Astrocyte (in vitro differentiated cells and primary cell): ENCODE measurements around the gene PLXNB3. TPM values are rescaled to one million over a fixed set of nuclear protein-coding genes. Genes with fewer than 3 reads are reported as not detected.

Experiments
- DNase-seq: peaks from one replicate; pipeline ENCODE4 v3.0.0-alpha.2; 2010; ENCODE audit warnings: low read depth
- FAIRE-seq: peaks from 2 replicates; lab custom pipeline; 2011; peaks lifted over from hg19 to GRCh38; lab: Jason Lieb, UNC
- H2AFZ ChIP-seq: 2 replicates; pipeline ENCODE4 v1.6.0; 2012; ENCODE audit warnings: low read depth, low read length, inconsistent platforms
- H3K27ac ChIP-seq: 2 replicates; pipeline ENCODE4 v1.5.1; 2011; ENCODE audit warnings: low read depth, low read length, inconsistent platforms
- H3K27me3 ChIP-seq: 2 replicates; pipeline ENCODE4 v1.6.0; 2011; ENCODE audit warnings: low read length, inconsistent platforms; ENCODE audit not compliant: insufficient read depth
- H3K36me3 ChIP-seq: 2 replicates; pipeline ENCODE4 v1.5.1; 2011; ENCODE audit warnings: low read length, inconsistent platforms; ENCODE audit not compliant: insufficient read depth
- H3K4me1 ChIP-seq: 2 replicates; pipeline ENCODE4 v1.5.1; 2011; ENCODE audit warnings: low read length, inconsistent platforms; ENCODE audit not compliant: insufficient read depth
- H3K4me2 ChIP-seq: 2 replicates; pipeline ENCODE4 v1.6.0; 2012; ENCODE audit warnings: low read length, inconsistent platforms
- H3K4me3 ChIP-seq: 2 replicates; pipeline ENCODE4 v1.5.1; 2011; ENCODE audit warnings: low read depth, mild to moderate bottlenecking, low read length, inconsistent platforms; ENCODE audit not compliant: insufficient read depth
- H3K79me2 ChIP-seq: 2 replicates; pipeline ENCODE4 v1.6.0; 2012; ENCODE audit warnings: mild to moderate bottlenecking, low read length, inconsistent platforms; ENCODE audit not compliant: insufficient read depth
- H3K9ac ChIP-seq: 2 replicates; pipeline ENCODE4 v1.6.0; 2012; ENCODE audit warnings: mild to moderate bottlenecking, low read length, inconsistent platforms
- H3K9me3 ChIP-seq: 2 replicates; pipeline ENCODE4 v1.5.1; 2012; ENCODE audit warnings: low read depth, mild to moderate bottlenecking, low read length, inconsistent platforms; ENCODE audit not compliant: insufficient read depth
- H4K20me1 ChIP-seq: 2 replicates; pipeline ENCODE4 v1.6.0; 2012; ENCODE audit warnings: low read length, inconsistent platforms; ENCODE audit not compliant: insufficient read depth
- H3K27ac Mint-ChIP-seq: one replicate; pipeline ENCODE4 v1.8.0; 2021; ENCODE audit warnings: mild to moderate bottlenecking, mixed read lengths; ENCODE audit not compliant: unreplicated experiment
- H3K27me3 Mint-ChIP-seq: one replicate; pipeline ENCODE4 v1.8.0; 2021; ENCODE audit warnings: low read depth, mixed read lengths; ENCODE audit not compliant: unreplicated experiment
- H3K36me3 Mint-ChIP-seq: one replicate; pipeline ENCODE4 v1.8.0; 2021; ENCODE audit warnings: low read depth, mixed read lengths; ENCODE audit not compliant: unreplicated experiment
- H3K4me1 Mint-ChIP-seq: one replicate; pipeline ENCODE4 v1.8.0; 2021; ENCODE audit warnings: low read depth, mixed read lengths; ENCODE audit not compliant: unreplicated experiment
- H3K4me3 Mint-ChIP-seq: one replicate; pipeline ENCODE4 v1.8.0; 2021; ENCODE audit warnings: mild to moderate bottlenecking, moderate library complexity, mixed read lengths; ENCODE audit not compliant: unreplicated experiment
- H3K9me3 Mint-ChIP-seq: one replicate; pipeline ENCODE4 v1.8.0; 2021; ENCODE audit warnings: mild to moderate bottlenecking, mixed read lengths; ENCODE audit not compliant: unreplicated experiment
- CTCF ChIP-seq: IDR thresholded peaks from 2 replicates; pipeline ENCODE4 v1.5.1; 2011; ENCODE audit warnings: low read depth, mild to moderate bottlenecking, inconsistent platforms, low read length, moderate library complexity; ENCODE audit not compliant: insufficient read depth
- EZH2 ChIP-seq: IDR thresholded peaks from 2 replicates; pipeline ENCODE4 v1.6.1; 2012; ENCODE audit warnings: mild to moderate bottlenecking, low read length, inconsistent platforms; ENCODE audit not compliant: insufficient read depth
- total RNA-seq: library from RNA; stranded (reverse); gene quantifications from 2 replicates; pipeline ENCODE4 v1.2.1, GENCODE V29; 2021

Gene PLXNB3
- total RNA-seq, 1 donor from 2014 or later = 5.3 TPM

DNA sequence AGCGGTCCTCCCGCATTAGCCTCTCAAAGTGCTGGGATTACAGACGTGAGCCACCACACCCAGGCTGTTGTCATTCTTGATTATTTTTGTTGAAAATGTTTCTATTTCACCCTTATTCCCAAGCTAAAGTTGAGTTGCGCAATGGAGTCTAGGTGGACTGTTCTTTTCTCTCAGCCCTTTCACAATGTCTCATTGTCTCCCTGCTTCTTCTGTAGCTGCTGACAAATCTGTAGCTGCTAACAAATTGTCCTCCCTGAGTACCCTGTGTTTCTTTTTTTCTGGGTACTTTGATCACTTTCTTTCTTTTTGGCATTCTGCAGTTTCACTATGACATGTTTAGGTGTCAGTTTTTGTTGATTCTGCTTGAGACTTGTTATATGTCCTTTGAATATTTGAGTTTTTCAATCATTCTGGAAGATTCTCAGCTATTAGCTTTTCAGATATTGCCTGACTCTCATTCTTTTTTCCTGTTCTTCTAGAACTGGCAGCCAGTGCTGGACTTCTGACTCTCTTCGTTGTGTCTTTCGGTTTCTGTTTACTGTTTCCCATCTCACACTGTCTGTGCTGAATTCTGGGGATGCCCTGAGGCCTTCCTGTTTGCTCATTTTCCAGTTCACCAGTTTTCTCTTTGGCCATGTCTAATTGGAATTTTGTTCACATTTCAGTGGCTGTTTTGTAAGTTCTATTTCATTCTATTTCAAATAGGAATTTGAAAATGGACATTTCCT lies 32.8 kb upstream of the PLXNB3 start:
- H3K4me1 ChIP-seq = peaks cover 16% of the 10 kb centered on the region
- no peaks in the 10 kb centered on the region for H3K79me2 ChIP-seq
- H3K27me3 ChIP-seq = no peaks in the 10 kb centered on the region
- no peak overlapping the region for H3K27ac ChIP-seq
- no peak overlapping the region for H3K4me3 Mint-ChIP-seq
- DNase-seq (no peak), FAIRE-seq (peak; percentile 23)
- H3K4me2 ChIP-seq = no peak overlapping the region
- H2AFZ ChIP-seq = no peak overlapping the region
- H4K20me1 ChIP-seq = peaks cover 4% of the 10 kb centered on the region
- H3K4me3 ChIP-seq = no peak overlapping the region
- H3K4me1 Mint-ChIP-seq = peaks cover 3% of the 10 kb centered on the region
- H3K9ac ChIP-seq = no peak overlapping the region
- H3K27ac Mint-ChIP-seq = peak overlapping the region; percentile 2
- H3K9me3 Mint-ChIP-seq = no peaks in the 10 kb centered on the region
- H3K9me3 ChIP-seq = no peaks in the 10 kb centered on the region
- TF ChIP-seq EZH2 (no peak), CTCF (no peak)
- H3K36me3 ChIP-seq = no peaks in the 10 kb centered on the region
- no peaks in the 10 kb centered on the region for H3K27me3 Mint-ChIP-seq
- peaks cover 16% of the 10 kb centered on the region for H3K36me3 Mint-ChIP-seq

DNA sequence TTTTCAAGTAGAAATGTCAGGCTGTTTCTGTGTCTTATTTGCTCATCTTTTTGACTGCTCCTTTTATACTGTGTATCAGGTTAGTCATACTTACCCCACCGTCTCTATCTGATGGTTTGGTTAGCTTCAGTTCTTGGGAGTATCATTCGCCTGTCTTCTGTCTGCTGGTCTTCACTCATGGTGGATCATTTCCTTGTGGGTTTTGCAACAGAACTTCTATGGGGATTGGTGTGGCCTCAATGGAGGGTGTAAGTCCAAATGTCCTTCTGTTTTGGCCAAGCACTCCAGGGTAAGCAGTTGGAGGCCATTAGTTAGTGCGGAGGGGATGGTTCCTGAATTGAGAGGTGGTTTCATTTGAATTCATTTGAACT lies 32.2 kb upstream of the PLXNB3 start:
- TF ChIP-seq EZH2 = no peak
- TF ChIP-seq CTCF = no peak
- no peak overlapping the region for H3K4me2 ChIP-seq
- no peaks in the 10 kb centered on the region for H3K9me3 ChIP-seq
- H3K79me2 ChIP-seq = no peaks in the 10 kb centered on the region
- no peak overlapping the region for H3K9ac ChIP-seq
- H2AFZ ChIP-seq = no peak overlapping the region
- H3K27ac Mint-ChIP-seq = peak overlapping the region; percentile 55
- H3K36me3 ChIP-seq = no peaks in the 10 kb centered on the region
- peaks cover 16% of the 10 kb centered on the region for H3K36me3 Mint-ChIP-seq
- no peaks in the 10 kb centered on the region for H3K27me3 ChIP-seq
- FAIRE-seq (peak; percentile 43), DNase-seq (no peak)
- no peaks in the 10 kb centered on the region for H3K9me3 Mint-ChIP-seq
- H3K27me3 Mint-ChIP-seq = no peaks in the 10 kb centered on the region
- peaks cover 4% of the 10 kb centered on the region for H4K20me1 ChIP-seq
- H3K4me1 Mint-ChIP-seq = peaks cover 3% of the 10 kb centered on the region
- no peak overlapping the region for H3K4me3 ChIP-seq
- H3K4me3 Mint-ChIP-seq = no peak overlapping the region
- peaks cover 11% of the 10 kb centered on the region for H3K4me1 ChIP-seq
- no peak overlapping the region for H3K27ac ChIP-seq

DNA sequence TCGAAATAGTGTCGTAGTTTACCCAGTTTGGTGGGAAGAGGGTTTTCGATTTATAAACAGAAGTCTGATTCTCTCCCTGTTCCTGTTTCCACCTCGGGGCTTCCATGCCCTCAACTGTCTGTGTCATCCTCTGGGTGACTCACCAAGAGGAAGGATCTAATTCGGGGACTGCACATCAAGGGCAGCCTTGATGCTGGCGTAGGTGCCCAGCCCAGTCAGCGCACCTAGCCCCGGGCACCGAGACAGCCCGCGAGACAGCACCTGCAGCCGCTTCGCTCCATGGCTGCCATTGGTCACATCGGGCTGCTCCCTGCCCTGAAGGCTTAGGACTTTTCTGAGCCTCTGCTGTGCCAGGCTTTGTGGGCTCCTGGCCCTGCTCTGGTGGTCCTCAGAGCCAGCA lies 31.6 kb upstream of the PLXNB3 start:
- H3K9ac ChIP-seq = no peak overlapping the region
- Mint-ChIP-seq H3K36me3 (peaks cover 16% of the 10 kb centered on the region), H3K4me3 (no peak overlapping the region), H3K4me1 (peaks cover 3% of the 10 kb centered on the region), H3K9me3 (no peaks in the 10 kb centered on the region), H3K27ac (no peak overlapping the region), H3K27me3 (no peaks in the 10 kb centered on the region)
- no peak overlapping the region for H3K27ac ChIP-seq
- DNase-seq (no peak), FAIRE-seq (no peak)
- H4K20me1 ChIP-seq = peaks cover 4% of the 10 kb centered on the region
- no peaks in the 10 kb centered on the region for H3K36me3 ChIP-seq
- no peak overlapping the region for H3K4me3 ChIP-seq
- peaks cover 5% of the 10 kb centered on the region for H3K4me1 ChIP-seq
- no peaks in the 10 kb centered on the region for H3K9me3 ChIP-seq
- H3K79me2 ChIP-seq = no peaks in the 10 kb centered on the region
- no peak overlapping the region for H2AFZ ChIP-seq
- H3K27me3 ChIP-seq = no peaks in the 10 kb centered on the region
- no peak for TF ChIP-seq CTCF
- no peak for TF ChIP-seq EZH2
- no peak overlapping the region for H3K4me2 ChIP-seq
